ENCODE data around the gene PTTG1.

DNA sequence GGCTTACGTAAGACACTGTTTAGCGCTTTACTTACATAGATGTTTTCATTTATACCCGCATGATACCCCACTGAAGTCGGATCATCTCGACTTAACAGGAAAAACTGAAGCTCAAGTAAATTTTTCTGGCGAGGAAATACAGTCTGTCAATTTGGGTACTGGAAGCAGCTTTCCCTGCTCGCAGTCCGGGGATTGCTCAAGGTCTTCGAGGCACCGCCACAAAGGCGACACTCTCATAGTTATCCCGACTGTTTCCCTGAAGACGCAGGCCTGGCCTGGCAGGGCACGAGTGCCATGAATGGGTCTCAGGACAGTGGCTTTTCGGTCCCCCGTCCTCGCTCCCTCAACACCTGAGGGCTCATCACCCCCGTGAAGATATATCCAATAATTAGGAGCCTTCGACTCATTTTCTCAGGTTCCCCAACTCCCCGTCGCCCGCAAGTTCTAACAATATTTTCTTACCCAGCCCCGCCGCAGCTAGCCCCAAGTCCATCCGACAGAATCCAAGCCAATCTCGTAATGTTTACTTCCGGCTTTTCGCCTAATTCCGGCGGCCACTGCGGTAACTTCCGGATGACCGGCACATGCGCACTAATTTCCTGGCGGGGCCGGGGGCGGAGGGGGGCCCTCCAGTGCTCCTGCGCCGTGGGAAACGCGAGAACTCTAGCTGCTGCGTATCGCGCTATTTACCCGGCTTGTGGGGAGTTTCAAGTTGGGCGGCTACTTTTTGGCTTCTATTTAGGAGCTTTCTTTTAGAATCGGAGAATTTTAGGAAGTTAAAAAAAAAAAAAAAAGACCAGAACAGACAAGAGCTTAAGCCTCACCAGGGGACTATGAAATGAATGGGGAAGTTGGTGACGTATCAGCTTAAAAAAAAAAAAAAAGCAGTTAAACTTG is 2.8 kb upstream of the PTTG1 start, which contains the start of gene SLU7:
- TF ChIP-seq CTCF (conservative IDR thresholded peaks at IDR 0.05) (no peak), EZH2 (IDR thresholded peaks at IDR 0.05; ENCODE audit: low read depth) (no peak)

Data from PC-9 (cell line).